Measurements from ENCODE around the gene PPP6R3.

DNA sequence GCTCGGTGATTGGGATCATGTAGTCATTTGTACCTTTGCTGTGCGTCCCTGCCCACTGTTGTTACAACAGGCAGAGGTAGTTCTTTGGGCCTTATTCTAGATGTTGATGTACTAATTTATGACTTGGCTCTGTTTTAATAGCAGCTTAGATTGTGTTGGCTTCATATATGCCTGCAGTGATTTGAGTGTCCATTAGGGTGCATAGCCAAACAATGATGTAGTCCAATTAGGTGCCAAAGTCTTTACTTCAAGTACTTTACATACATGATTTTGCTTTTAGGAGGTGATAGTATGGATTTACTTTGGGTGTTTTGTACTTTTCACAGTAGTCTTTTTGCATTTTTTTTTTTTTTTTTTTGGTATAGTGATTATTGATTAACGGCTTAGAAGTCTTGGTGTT, 46.4 kb downstream of the PPP6R3 start:
- TF ChIP-seq POLR2AphosphoS5 (IDR thresholded peaks at IDR 0.05; ENCODE audit: insufficient read depth in 1 of 2, low read depth in 1 of 2), result no peak
- TF ChIP-seq POLR2A (IDR thresholded peaks at IDR 0.05), result no peak
- TF ChIP-seq, protein P1, sequence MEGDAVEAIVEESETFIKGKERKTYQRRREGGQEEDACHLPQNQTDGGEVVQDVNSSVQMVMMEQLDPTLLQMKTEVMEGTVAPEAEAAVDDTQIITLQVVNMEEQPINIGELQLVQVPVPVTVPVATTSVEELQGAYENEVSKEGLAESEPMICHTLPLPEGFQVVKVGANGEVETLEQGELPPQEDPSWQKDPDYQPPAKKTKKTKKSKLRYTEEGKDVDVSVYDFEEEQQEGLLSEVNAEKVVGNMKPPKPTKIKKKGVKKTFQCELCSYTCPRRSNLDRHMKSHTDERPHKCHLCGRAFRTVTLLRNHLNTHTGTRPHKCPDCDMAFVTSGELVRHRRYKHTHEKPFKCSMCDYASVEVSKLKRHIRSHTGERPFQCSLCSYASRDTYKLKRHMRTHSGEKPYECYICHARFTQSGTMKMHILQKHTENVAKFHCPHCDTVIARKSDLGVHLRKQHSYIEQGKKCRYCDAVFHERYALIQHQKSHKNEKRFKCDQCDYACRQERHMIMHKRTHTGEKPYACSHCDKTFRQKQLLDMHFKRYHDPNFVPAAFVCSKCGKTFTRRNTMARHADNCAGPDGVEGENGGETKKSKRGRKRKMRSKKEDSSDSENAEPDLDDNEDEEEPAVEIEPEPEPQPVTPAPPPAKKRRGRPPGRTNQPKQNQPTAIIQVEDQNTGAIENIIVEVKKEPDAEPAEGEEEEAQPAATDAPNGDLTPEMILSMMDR (IDR thresholded peaks at IDR 0.05), result no peak

Measured in vagina (tissue), 2 donors.